OCI-LY7 (cell line): ENCODE results near the gene NCAPH2. TPM values are rescaled to one million over a fixed set of nuclear protein-coding genes. Genes with fewer than 3 reads are reported as not detected.

Source experiments
- BruUV-seq: library from RNA; stranded (reverse); fragments of 400-500 nt; replicated peaks from 2 replicates; lab custom pipeline; 2021; lab: Mats Ljungman, UMichigan
- CTCF ChIA-PET: fragments of 300-600 bp; sonication (Branson Sonifier 250); formaldehyde crosslinking; loops from one replicate; lab custom pipeline; 2022; ENCODE audit warnings: antibody characterized with exemption; ENCODE audit not compliant: unreplicated experiment; lab: Charles Lee
- POLR2A ChIA-PET: fragments of 300-600 bp; sonication (Branson Sonifier 250); formaldehyde crosslinking; loops from one replicate; lab custom pipeline; 2022; ENCODE audit warnings: antibody characterized with exemption; lab: Charles Lee
- DNase-seq: peaks from one replicate; pipeline ENCODE4 v3.0.0-alpha.2; 2015; ENCODE audit warnings: low spot score
- H2AFZ ChIP-seq: fragments of 200-600 bp; sonication (generic), shearing (Covaris generic); 2 replicates; pipeline ENCODE4 v1.6.1; 2014; ENCODE audit warnings: mild to moderate bottlenecking, antibody characterized with exemption, low read length, moderate library complexity
- H3K27ac ChIP-seq: fragments of 200-600 bp; sonication (generic); 2 replicates; pipeline ENCODE4 v1.5.1; 2014; ENCODE audit warnings: mixed run types, low read depth, mild to moderate bottlenecking, moderate library complexity, low read length, inconsistent platforms; ENCODE audit not compliant: poor library complexity, severe bottlenecking
- H3K36me3 ChIP-seq: fragments of 200-600 bp; sonication (generic); 2 replicates; pipeline ENCODE4 v1.6.1; 2014; ENCODE audit warnings: mild to moderate bottlenecking, antibody characterized with exemption, low read length, moderate library complexity, mixed read lengths; ENCODE audit not compliant: insufficient read depth
- H3K4me1 ChIP-seq: fragments of 200-600 bp; sonication (generic); 2 replicates; pipeline ENCODE4 v1.5.1; 2014; ENCODE audit warnings: mild to moderate bottlenecking, low read length; ENCODE audit not compliant: insufficient read depth, poor library complexity, severe bottlenecking
- H3K4me2 ChIP-seq: fragments of 200-600 bp; sonication (generic); 2 replicates; pipeline ENCODE4 v1.6.1; 2014; ENCODE audit warnings: mild to moderate bottlenecking, low read length
- H3K4me3 ChIP-seq: fragments of 200-600 bp; sonication (generic); 2 replicates; pipeline ENCODE4 v1.5.1; 2014; ENCODE audit warnings: mild to moderate bottlenecking, low read depth, low read length; ENCODE audit not compliant: poor library complexity, severe bottlenecking
- H3K79me2 ChIP-seq: fragments of 200-600 bp; sonication (generic); 2 replicates; pipeline ENCODE4 v1.6.1; 2016; ENCODE audit warnings: low read depth, mild to moderate bottlenecking, low read length, moderate library complexity, mixed read lengths; ENCODE audit not compliant: insufficient read depth
- H3K9me2 ChIP-seq: fragments of 200-600 bp; sonication (generic); 2 replicates; pipeline ENCODE4 v1.6.1; 2016; ENCODE audit warnings: mild to moderate bottlenecking, low read length, mixed read lengths; ENCODE audit not compliant: insufficient read depth
- H3K9me3 ChIP-seq: fragments of 200-600 bp; sonication (generic); 2 replicates; pipeline ENCODE4 v1.6.1; 2014; ENCODE audit warnings: mild to moderate bottlenecking, mixed run types, low read length, mixed read lengths
- H4K20me1 ChIP-seq: fragments of 200-600 bp; sonication (generic); 2 replicates; pipeline ENCODE4 v1.6.1; 2014; ENCODE audit warnings: mild to moderate bottlenecking, antibody characterized with exemption, low read length, moderate library complexity, mixed read lengths; ENCODE audit not compliant: insufficient read depth
- CTCF ChIP-seq: fragments of 200-600 bp; sonication (generic); conservative IDR thresholded peaks from 2 replicates; pipeline ENCODE4 v1.5.1; 2014; ENCODE audit warnings: mild to moderate bottlenecking, antibody characterized with exemption, low read length, moderate library complexity, mixed read lengths
- EZH2phosphoT487 ChIP-seq: fragments of 200-600 bp; sonication (generic); IDR thresholded peaks from 2 replicates; pipeline ENCODE4 v1.6.1; 2018; ENCODE audit warnings: low read depth, borderline replicate concordance, mild to moderate bottlenecking, mixed run types, antibody characterized with exemption, low read length, moderate library complexity, mixed read lengths
- intact Hi-C: fragments of 100-400 bp; cut with micrococcal nuclease; formaldehyde crosslinking; loops from one replicate; pipeline ENCODE4 v1.10.0; 2022; ENCODE audit not compliant: unreplicated experiment
- total RNA-seq, 2 experiments: library from RNA; depleted of rRNA in 1 of 2; stranded (reverse); fragments of >200 nt in 1 of 2; shearing (Covaris generic) in 1 of 2; gene quantifications; 2 replicates each; pipeline ENCODE4 v1.2.3, GENCODE V29; 2014 to 2022

Gene NCAPH2
- total RNA-seq, 2 experiments from 2014 or later, result 126 to 129 TPM

DNA sequence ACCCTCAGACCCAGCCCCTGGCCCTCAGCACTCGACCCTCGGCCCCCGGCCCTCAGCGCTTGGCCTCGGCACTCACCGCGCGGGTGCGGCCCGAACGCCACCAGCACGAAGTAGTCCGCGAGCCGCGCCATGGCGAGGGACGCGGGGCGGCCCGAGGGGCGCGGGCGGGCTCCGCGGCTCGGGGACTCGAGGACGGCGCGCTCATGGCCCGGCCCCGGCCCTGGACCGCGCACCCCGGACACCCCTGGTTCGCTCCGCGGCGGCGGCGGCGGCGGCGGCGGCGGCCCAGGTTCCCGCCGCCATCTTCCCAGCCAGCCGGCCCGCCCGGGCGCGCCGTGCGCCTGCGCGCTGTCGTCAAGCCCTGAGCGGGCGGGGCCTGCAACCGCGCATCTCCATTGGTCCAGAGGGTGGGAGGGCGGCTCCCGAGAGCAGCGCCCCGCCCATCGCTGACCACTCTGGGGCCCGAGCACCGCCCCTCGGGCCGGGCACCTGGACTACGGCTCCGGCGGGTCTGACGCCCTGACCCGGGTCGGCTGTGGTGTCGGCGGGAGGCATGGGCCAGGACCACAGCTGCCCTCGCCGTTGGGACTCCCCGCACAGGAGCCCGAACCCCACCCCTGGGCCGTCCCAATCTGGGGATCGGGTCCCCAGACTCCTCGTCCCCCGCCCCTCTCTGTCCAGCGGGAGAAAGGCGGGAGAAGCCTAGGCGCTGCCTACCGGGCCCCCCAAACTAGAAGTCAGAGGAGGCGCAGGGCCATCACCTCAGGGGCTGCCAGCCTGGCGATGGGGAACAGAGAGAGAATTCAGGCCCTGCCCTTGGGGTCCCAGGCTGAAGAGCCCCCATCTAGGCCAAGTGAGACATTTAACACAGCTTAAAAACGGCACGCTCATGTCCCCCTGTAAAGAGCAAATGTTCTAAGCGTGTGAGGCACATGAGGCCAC, 33.0 kb upstream of the NCAPH2 start, which contains the start of gene SBF1:
Gene SBF1 (minus strand): TSS at position 326 of the 942 bp plus-strand sequence. CDS start 195 bp downstream, at position 131.
- ChIA-PET POLR2A (no interaction called here), CTCF (no interaction called here)
- peaks cover 46% of the 10 kb centered on the region for H3K4me1 ChIP-seq
- peaks cover 36% of the 10 kb centered on the region for H3K79me2 ChIP-seq
- H2AFZ ChIP-seq, result peak within 1 kb of the TSS; percentile 59
- no TSS peak for BruUV-seq
- peak within 1 kb of the TSS; percentile 96 for H3K4me3 ChIP-seq
- H3K36me3 ChIP-seq, result peaks cover 16% of the 10 kb centered on the region; the same call in 1 of the 2 replicates
- no peaks in the 10 kb centered on the region for H3K9me2 ChIP-seq
- peak; percentile 92 for DNase-seq
- H3K27ac ChIP-seq, result peak within 1 kb of the TSS; percentile 95
- intact Hi-C loops, result loop anchor here (2.0 to 10.0 kb wide), 3 partner anchors 32 to 283 kb away; partner anchors contain the start of genes LMF2 and TUBGCP6
- peak within 1 kb of the TSS; percentile 99 for H3K4me2 ChIP-seq
- H3K9me3 ChIP-seq, result no peaks in the 10 kb centered on the region
- H4K20me1 ChIP-seq, result peaks cover 6% of the 10 kb centered on the region; the same call in 1 of the 2 replicates
- TF ChIP-seq EZH2phosphoT487 (no peak), CTCF (no peak)

DNA sequence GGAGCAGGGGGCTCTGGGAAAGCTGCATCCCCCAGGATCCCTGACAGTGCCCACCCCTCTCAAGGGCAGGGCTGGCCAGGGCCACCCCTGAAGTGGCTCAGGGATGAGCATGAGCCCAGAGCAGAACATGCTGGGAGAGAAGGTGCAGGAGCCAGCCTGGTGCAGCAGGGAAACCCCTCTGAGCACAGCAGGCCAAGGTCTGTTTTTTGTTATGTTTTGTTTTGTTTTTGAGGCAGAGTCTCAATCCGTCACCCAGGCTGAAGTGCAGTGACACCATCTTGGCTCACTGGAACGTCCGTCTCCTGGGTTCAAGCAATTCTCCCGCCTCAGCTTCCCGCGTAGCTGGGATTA, 32.4 kb upstream of the NCAPH2 start:
- Histone ChIP-seq H3K4me3 (peak overlapping the region; percentile 96), H3K4me1 (peaks cover 39% of the 10 kb centered on the region), H3K9me2 (no peaks in the 10 kb centered on the region), H3K9me3 (no peaks in the 10 kb centered on the region), H3K36me3 (peaks cover 16% of the 10 kb centered on the region; the same call in 1 of the 2 replicates), H4K20me1 (peaks cover 6% of the 10 kb centered on the region; the same call in 1 of the 2 replicates), H3K27ac (no peak overlapping the region), H3K4me2 (peak overlapping the region; percentile 83), H3K79me2 (peaks cover 36% of the 10 kb centered on the region), H2AFZ (peak overlapping the region; percentile 59; the same call in 1 of the 2 replicates)
- no peak for TF ChIP-seq CTCF
- no peak for TF ChIP-seq EZH2phosphoT487
- BruUV-seq, result no TSS peak
- CTCF ChIA-PET, result no interaction called here
- POLR2A ChIA-PET, result no interaction called here
- intact Hi-C loops, result loop anchor here (2.0 to 10.0 kb wide), 2 partner anchors 31 to 231 kb away; partner anchors contain the start of genes LMF2 and TUBGCP6
- no peak for DNase-seq
